Activated CD4-positive, alpha-beta memory T cell treated with anti-CD3 and anti-CD28 coated beads for 36 hours (primary cell): ENCODE data around the gene ZNF853. TPM values are rescaled to one million over a fixed set of nuclear protein-coding genes. Genes with fewer than 3 reads are reported as not detected.
A peak's percentile ranks its signal among the peaks of the same experiment; 100 is the strongest.

Experiments
- CTCF ChIA-PET: fragments of 350-600 bp; sonication (Branson Sonifier 250); formaldehyde crosslinking; loops from one replicate; lab custom pipeline; 2021; ENCODE audit warnings: antibody characterized with exemption, inconsistent platforms; lab: Charles Lee
- POLR2A ChIA-PET: fragments of 350-600 bp; sonication (Branson Sonifier 250); formaldehyde crosslinking; loops from one replicate; lab custom pipeline; 2021; ENCODE audit warnings: antibody characterized with exemption; lab: Charles Lee
- DNase-seq: peaks from one replicate; pipeline ENCODE4 v3.0.0-alpha.2; 2020
- H3K27ac Mint-ChIP-seq: one replicate; pipeline ENCODE4 v1.8.0; 2021; ENCODE audit warnings: mixed read lengths
- H3K27me3 Mint-ChIP-seq: one replicate; pipeline ENCODE4 v1.8.0; 2021; ENCODE audit warnings: mixed read lengths
- H3K36me3 Mint-ChIP-seq: one replicate; pipeline ENCODE4 v1.8.0; 2021; ENCODE audit warnings: mixed read lengths
- H3K4me1 Mint-ChIP-seq: one replicate; pipeline ENCODE4 v1.8.0; 2021; ENCODE audit warnings: low read depth, mixed read lengths
- H3K4me3 Mint-ChIP-seq: one replicate; pipeline ENCODE4 v1.8.0; 2021; ENCODE audit warnings: mild to moderate bottlenecking, mixed read lengths
- H3K9me3 Mint-ChIP-seq: one replicate; pipeline ENCODE4 v1.8.0; 2021; ENCODE audit warnings: mixed read lengths
- intact Hi-C: fragments of 100-400 bp; cut with micrococcal nuclease; formaldehyde crosslinking; loops from one replicate; pipeline ENCODE4 v1.15.1; 2023
- total RNA-seq, 2 experiments: library from RNA; stranded (reverse); gene quantifications; one replicate each; pipeline ENCODE4 v1.2.3, GENCODE V29; 2021

Gene ZNF853
- total RNA-seq, 2 experiments from 2014 or later = 0.99 to 1.2 TPM

GRCh38 chr7:6608081-6608480, 7.3 kb upstream of the ZNF853 start:
- peaks cover 4% of the 10 kb centered on the region for H3K27me3 Mint-ChIP-seq
- H3K27ac Mint-ChIP-seq = no peak overlapping the region
- H3K4me3 Mint-ChIP-seq = no peak overlapping the region
- no peaks in the 10 kb centered on the region for H3K9me3 Mint-ChIP-seq
- H3K4me1 Mint-ChIP-seq = no peaks in the 10 kb centered on the region
- intact Hi-C loops = no loop called here
- DNase-seq = no peak
- ChIA-PET CTCF (no interaction called here), POLR2A (no interaction called here)
- peaks cover 14% of the 10 kb centered on the region for H3K36me3 Mint-ChIP-seq

GRCh38 chr7:6608794-6609193, 6.6 kb upstream of the ZNF853 start:
- POLR2A ChIA-PET = no interaction called here
- Mint-ChIP-seq H3K27me3 (peaks cover 4% of the 10 kb centered on the region), H3K27ac (no peak overlapping the region), H3K4me1 (no peaks in the 10 kb centered on the region), H3K4me3 (no peak overlapping the region), H3K9me3 (no peaks in the 10 kb centered on the region), H3K36me3 (peaks cover 12% of the 10 kb centered on the region)
- CTCF ChIA-PET = no interaction called here
- intact Hi-C loops = no loop called here
- no peak for DNase-seq

GRCh38 chr7:6612819-6613218, 2.6 kb upstream of the ZNF853 start:
- intact Hi-C loops = no loop called here
- ChIA-PET POLR2A (interaction anchor here (0.6 kb wide), 1 partner anchor 98 kb away, joined by 3 read pairs; no protein-coding TSS in a partner anchor), CTCF (no interaction called here)
- DNase-seq = no peak
- Mint-ChIP-seq H3K4me3 (no peak overlapping the region), H3K9me3 (no peaks in the 10 kb centered on the region), H3K27ac (no peak overlapping the region), H3K36me3 (peaks cover 2% of the 10 kb centered on the region), H3K27me3 (peaks cover 15% of the 10 kb centered on the region), H3K4me1 (peaks cover 3% of the 10 kb centered on the region)

- no peak overlapping the region for H3K4me3 Mint-ChIP-seq
- DNase-seq = no peak
- H3K4me1 Mint-ChIP-seq = peaks cover 3% of the 10 kb centered on the region
- CTCF ChIA-PET = interaction anchor here (1.0 kb wide), 1 partner anchor 757 kb away, joined by 3 read pairs; no protein-coding TSS in a partner anchor
- intact Hi-C loops = no loop called here
- POLR2A ChIA-PET = no interaction called here
- no peaks in the 10 kb centered on the region for H3K9me3 Mint-ChIP-seq
- peaks cover 2% of the 10 kb centered on the region for H3K36me3 Mint-ChIP-seq
- H3K27me3 Mint-ChIP-seq = peaks cover 15% of the 10 kb centered on the region
- no peak overlapping the region for H3K27ac Mint-ChIP-seq
Observed at GRCh38 chr7:6613706-6614105, 1.7 kb upstream of the ZNF853 start.

GRCh38 chr7:6615723-6616555, 529 bp downstream of the ZNF853 start:
- Mint-ChIP-seq H3K27ac (no peak overlapping the region), H3K4me3 (peak overlapping the region; percentile 49), H3K36me3 (no peaks in the 10 kb centered on the region), H3K27me3 (peaks cover 15% of the 10 kb centered on the region), H3K4me1 (peaks cover 18% of the 10 kb centered on the region), H3K9me3 (no peaks in the 10 kb centered on the region)
- ChIA-PET POLR2A (no interaction called here), CTCF (interaction anchor here (0.7 kb wide), 1 partner anchor 40 kb away, joined by 3 read pairs; no protein-coding TSS in a partner anchor)
- intact Hi-C loops = no loop called here
- no peak for DNase-seq

- intact Hi-C loops = no loop called here
- POLR2A ChIA-PET = no interaction called here
- Mint-ChIP-seq H3K27ac (no peak overlapping the region), H3K9me3 (no peaks in the 10 kb centered on the region), H3K27me3 (peaks cover 15% of the 10 kb centered on the region), H3K36me3 (no peaks in the 10 kb centered on the region), H3K4me1 (peaks cover 27% of the 10 kb centered on the region), H3K4me3 (no peak overlapping the region)
- CTCF ChIA-PET = no interaction called here
- DNase-seq = no peak
Observed at GRCh38 chr7:6616854-6617643, 1.6 kb downstream of the ZNF853 start.

- DNase-seq = no peak
- intact Hi-C loops = no loop called here
- Mint-ChIP-seq H3K9me3 (no peaks in the 10 kb centered on the region), H3K27me3 (peaks cover 11% of the 10 kb centered on the region), H3K4me1 (peaks cover 31% of the 10 kb centered on the region), H3K36me3 (no peaks in the 10 kb centered on the region), H3K4me3 (no peak overlapping the region), H3K27ac (no peak overlapping the region)
- CTCF ChIA-PET = no interaction called here
- POLR2A ChIA-PET = no interaction called here
Observed at GRCh38 chr7:6618621-6619020, 3.2 kb downstream of the ZNF853 start.

GRCh38 chr7:6619961-6620360, 4.6 kb downstream of the ZNF853 start:
- Mint-ChIP-seq H3K4me3 (no peak overlapping the region), H3K27ac (no peak overlapping the region), H3K36me3 (no peaks in the 10 kb centered on the region), H3K9me3 (no peaks in the 10 kb centered on the region), H3K27me3 (peaks cover 5% of the 10 kb centered on the region), H3K4me1 (peaks cover 37% of the 10 kb centered on the region)
- ChIA-PET CTCF (no interaction called here), POLR2A (no interaction called here)
- intact Hi-C loops = no loop called here
- DNase-seq = no peak

GRCh38 chr7:6621195-6622133, 6.1 kb downstream of the ZNF853 start:
- DNase-seq = no peak
- intact Hi-C loops = no loop called here
- ChIA-PET POLR2A (no interaction called here), CTCF (interaction anchor here (1.6 kb wide), 1 partner anchor 17 kb away, joined by 3 read pairs; no protein-coding TSS in a partner anchor)
- Mint-ChIP-seq H3K27me3 (peaks cover 5% of the 10 kb centered on the region), H3K36me3 (no peaks in the 10 kb centered on the region), H3K4me1 (peaks cover 37% of the 10 kb centered on the region), H3K4me3 (no peak overlapping the region), H3K9me3 (no peaks in the 10 kb centered on the region), H3K27ac (no peak overlapping the region)

- intact Hi-C loops = no loop called here
- no peaks in the 10 kb centered on the region for H3K9me3 Mint-ChIP-seq
- DNase-seq = no peak
- H3K4me3 Mint-ChIP-seq = no peak overlapping the region
- ChIA-PET CTCF (interaction anchor here (1.6 kb wide), 1 partner anchor 18 kb away, joined by 3 read pairs; no protein-coding TSS in a partner anchor), POLR2A (no interaction called here)
- H3K36me3 Mint-ChIP-seq = no peaks in the 10 kb centered on the region
- peaks cover 37% of the 10 kb centered on the region for H3K4me1 Mint-ChIP-seq
- H3K27me3 Mint-ChIP-seq = peaks cover 3% of the 10 kb centered on the region
- no peak overlapping the region for H3K27ac Mint-ChIP-seq
Observed at GRCh38 chr7:6622134-6622710, 6.8 kb downstream of the ZNF853 start.

- peak overlapping the region; percentile 35 for H3K27ac Mint-ChIP-seq
- H3K9me3 Mint-ChIP-seq = no peaks in the 10 kb centered on the region
- intact Hi-C loops = no loop called here
- H3K4me1 Mint-ChIP-seq = peaks cover 37% of the 10 kb centered on the region
- peak; percentile 41 for DNase-seq
- no peaks in the 10 kb centered on the region for H3K27me3 Mint-ChIP-seq
- no peak overlapping the region for H3K4me3 Mint-ChIP-seq
- POLR2A ChIA-PET = no interaction called here
- CTCF ChIA-PET = no interaction called here
- no peaks in the 10 kb centered on the region for H3K36me3 Mint-ChIP-seq
Observed at GRCh38 chr7:6623589-6624245, 8.3 kb downstream of the ZNF853 start.
